SK-N-SH treated with all-trans-retinoic acid at 6 μM for 48 hours (cell line): ENCODE data around the gene LILRA6.
"Not testable (repeated sequence)": the region's sequence is repeated elsewhere in the genome, so short reads cannot be mapped to it uniquely, and the experiment has no call there.

Source experiments
- ARNTL ChIP-seq: fragments of 450-650 bp; formaldehyde crosslinking; IDR thresholded peaks from 2 replicates; pipeline ENCODE4 v1.5.0; 2020; ENCODE audit warnings: low read depth, mild to moderate bottlenecking, moderate library complexity, borderline replicate concordance
- GLIS3 ChIP-seq: fragments of 250-450 bp; sonication (Bioruptor Pico); IDR thresholded peaks from 2 replicates; pipeline ENCODE4 v1.5.0; 2020; ENCODE audit warnings: mild to moderate bottlenecking, moderate library complexity
- OSR1 ChIP-seq: fragments of 250-450 bp; sonication (Bioruptor Pico); IDR thresholded peaks from 2 replicates; pipeline ENCODE4 v1.8.0; 2022; ENCODE audit warnings: moderate library complexity, mild to moderate bottlenecking, inconsistent platforms
- ZC3H10 ChIP-seq: fragments of 250-450 bp; sonication (Bioruptor Pico); IDR thresholded peaks from 2 replicates; pipeline ENCODE4 v1.5.1; 2021; ENCODE audit warnings: mild to moderate bottlenecking, moderate library complexity
- ZFP3 ChIP-seq: fragments of 250-450 bp; sonication (Bioruptor Pico); IDR thresholded peaks from 2 replicates; pipeline ENCODE4 v1.5.0; 2020; ENCODE audit warnings: mild to moderate bottlenecking, moderate library complexity
- ZFP30 ChIP-seq: fragments of 450-650 bp; formaldehyde crosslinking; IDR thresholded peaks from 2 replicates; pipeline ENCODE4 v1.5.0; 2022; ENCODE audit warnings: mild to moderate bottlenecking, moderate library complexity
- ZNF565 ChIP-seq: fragments of 450-650 bp; formaldehyde crosslinking; conservative IDR thresholded peaks from 2 replicates; pipeline ENCODE4 v1.5.0; 2020; ENCODE audit warnings: low read depth, mild to moderate bottlenecking, moderate library complexity
- ZNF70 ChIP-seq: fragments of 450-650 bp; formaldehyde crosslinking; IDR thresholded peaks from 2 replicates; pipeline ENCODE4 v1.5.0; 2020; ENCODE audit warnings: mild to moderate bottlenecking, moderate library complexity
- TF ChIP-seq, protein P1 (sequence below): fragments of 250-450 bp; sonication (Bioruptor Pico); IDR thresholded peaks from 2 replicates; pipeline ENCODE4 v1.8.0; 2020; ENCODE audit warnings: mild to moderate bottlenecking, moderate library complexity, borderline replicate concordance
- TF ChIP-seq, protein P2 (sequence below): fragments of 250-450 bp; sonication (Bioruptor Pico); IDR thresholded peaks from 2 replicates; pipeline ENCODE4 v1.5.1; 2021; ENCODE audit warnings: mild to moderate bottlenecking, moderate library complexity
- TF ChIP-seq, protein P3 (sequence below): fragments of 250-450 bp; sonication (Bioruptor Pico); IDR thresholded peaks from 2 replicates; pipeline ENCODE4 v1.5.1; 2020; ENCODE audit warnings: low read depth, mild to moderate bottlenecking, moderate library complexity

- TF ChIP-seq ARNTL (CRISPR knock-in tag); ZC3H10 (CRISPR knock-in tag); ZFP3 (CRISPR knock-in tag); ZNF565 (CRISPR knock-in tag); GLIS3 (CRISPR knock-in tag); OSR1; ZFP30 (CRISPR knock-in tag); ZNF70 (CRISPR knock-in tag): not testable (repeated sequence)
- TF ChIP-seq, protein P1, sequence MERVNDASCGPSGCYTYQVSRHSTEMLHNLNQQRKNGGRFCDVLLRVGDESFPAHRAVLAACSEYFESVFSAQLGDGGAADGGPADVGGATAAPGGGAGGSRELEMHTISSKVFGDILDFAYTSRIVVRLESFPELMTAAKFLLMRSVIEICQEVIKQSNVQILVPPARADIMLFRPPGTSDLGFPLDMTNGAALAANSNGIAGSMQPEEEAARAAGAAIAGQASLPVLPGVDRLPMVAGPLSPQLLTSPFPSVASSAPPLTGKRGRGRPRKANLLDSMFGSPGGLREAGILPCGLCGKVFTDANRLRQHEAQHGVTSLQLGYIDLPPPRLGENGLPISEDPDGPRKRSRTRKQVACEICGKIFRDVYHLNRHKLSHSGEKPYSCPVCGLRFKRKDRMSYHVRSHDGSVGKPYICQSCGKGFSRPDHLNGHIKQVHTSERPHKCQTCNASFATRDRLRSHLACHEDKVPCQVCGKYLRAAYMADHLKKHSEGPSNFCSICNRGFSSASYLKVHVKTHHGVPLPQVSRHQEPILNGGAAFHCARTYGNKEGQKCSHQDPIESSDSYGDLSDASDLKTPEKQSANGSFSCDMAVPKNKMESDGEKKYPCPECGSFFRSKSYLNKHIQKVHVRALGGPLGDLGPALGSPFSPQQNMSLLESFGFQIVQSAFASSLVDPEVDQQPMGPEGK = not testable (repeated sequence)
- TF ChIP-seq, protein P2, sequence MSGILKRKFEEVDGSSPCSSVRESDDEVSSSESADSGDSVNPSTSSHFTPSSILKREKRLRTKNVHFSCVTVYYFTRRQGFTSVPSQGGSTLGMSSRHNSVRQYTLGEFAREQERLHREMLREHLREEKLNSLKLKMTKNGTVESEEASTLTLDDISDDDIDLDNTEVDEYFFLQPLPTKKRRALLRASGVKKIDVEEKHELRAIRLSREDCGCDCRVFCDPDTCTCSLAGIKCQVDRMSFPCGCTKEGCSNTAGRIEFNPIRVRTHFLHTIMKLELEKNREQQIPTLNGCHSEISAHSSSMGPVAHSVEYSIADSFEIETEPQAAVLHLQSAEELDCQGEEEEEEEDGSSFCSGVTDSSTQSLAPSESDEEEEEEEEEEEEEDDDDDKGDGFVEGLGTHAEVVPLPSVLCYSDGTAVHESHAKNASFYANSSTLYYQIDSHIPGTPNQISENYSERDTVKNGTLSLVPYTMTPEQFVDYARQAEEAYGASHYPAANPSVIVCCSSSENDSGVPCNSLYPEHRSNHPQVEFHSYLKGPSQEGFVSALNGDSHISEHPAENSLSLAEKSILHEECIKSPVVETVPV (CRISPR knock-in tag) = not testable (repeated sequence)
- TF ChIP-seq, protein P3, sequence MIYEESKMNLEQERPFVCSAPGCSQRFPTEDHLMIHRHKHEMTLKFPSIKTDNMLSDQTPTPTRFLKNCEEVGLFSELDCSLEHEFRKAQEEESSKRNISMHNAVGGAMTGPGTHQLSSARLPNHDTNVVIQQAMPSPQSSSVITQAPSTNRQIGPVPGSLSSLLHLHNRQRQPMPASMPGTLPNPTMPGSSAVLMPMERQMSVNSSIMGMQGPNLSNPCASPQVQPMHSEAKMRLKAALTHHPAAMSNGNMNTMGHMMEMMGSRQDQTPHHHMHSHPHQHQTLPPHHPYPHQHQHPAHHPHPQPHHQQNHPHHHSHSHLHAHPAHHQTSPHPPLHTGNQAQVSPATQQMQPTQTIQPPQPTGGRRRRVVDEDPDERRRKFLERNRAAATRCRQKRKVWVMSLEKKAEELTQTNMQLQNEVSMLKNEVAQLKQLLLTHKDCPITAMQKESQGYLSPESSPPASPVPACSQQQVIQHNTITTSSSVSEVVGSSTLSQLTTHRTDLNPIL = not testable (repeated sequence)
Observed at GRCh38 chr19:54219702-54220101, 22.9 kb downstream of the LILRA6 start.
